ENCODE measurements around the gene MBD6. TPM values are rescaled to one million over a fixed set of nuclear protein-coding genes. Genes with fewer than 3 reads are reported as not detected.

Gene MBD6
- total RNA-seq, 1 experiment from 2014 or later: 1.5 TPM

DNA sequence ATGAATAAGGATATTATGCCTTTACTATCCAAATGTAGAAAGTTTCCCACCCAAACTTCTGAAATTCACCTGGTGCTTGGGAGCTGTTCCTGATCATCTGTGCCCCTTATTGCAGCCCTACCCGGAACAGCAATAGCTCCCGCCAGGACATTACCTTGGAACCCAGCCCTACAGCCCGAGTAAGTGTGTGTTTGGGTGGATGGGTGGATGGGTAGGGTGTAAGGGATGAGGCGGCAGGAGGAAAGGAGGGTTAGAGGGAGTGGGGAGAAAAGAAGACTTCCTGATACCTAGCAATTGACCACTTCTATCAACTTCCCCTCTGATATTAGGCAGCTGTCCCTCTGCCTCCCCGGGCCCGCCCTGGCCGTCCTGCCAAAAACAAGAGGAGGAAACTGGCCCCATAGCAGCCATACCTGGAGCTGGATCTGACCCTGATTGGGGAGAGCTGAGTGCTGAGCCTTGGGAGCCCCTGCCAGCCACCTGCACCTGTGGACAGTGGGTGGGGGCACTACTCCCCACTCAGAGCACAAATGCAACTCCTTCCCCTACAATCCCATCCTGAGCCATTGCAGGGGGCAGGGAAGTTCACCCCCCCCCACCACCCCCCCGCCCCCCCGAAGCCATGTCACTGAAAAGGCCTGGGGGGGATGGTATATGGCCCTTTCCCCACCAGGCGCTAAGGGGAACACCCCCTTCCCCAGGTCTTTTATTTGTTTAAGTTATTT, 6.4 kb downstream of the MBD6 start:
- DNase-seq (ENCODE audit: low spot score): no peak

DNA sequence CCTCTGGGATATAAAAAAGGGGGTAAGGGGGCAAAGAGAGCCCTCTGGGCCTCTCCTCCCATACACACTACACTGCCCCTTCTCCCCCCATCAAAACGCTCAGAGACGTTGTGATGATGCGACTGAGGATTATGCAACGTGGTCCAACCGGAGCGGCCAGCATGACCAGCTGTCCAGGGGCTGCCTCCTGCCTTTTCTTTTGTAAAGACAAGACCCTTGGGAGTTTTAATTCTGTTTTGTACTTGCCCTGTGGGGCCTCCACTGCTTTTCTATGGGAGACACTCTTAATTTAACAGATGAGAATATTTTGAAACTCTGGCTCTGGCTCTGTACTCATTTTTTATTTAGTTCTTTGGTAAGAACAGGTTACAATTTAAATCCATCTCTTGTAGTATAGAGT, 7.2 kb downstream of the MBD6 start:
- no peak for DNase-seq (ENCODE audit: low spot score)

DNA sequence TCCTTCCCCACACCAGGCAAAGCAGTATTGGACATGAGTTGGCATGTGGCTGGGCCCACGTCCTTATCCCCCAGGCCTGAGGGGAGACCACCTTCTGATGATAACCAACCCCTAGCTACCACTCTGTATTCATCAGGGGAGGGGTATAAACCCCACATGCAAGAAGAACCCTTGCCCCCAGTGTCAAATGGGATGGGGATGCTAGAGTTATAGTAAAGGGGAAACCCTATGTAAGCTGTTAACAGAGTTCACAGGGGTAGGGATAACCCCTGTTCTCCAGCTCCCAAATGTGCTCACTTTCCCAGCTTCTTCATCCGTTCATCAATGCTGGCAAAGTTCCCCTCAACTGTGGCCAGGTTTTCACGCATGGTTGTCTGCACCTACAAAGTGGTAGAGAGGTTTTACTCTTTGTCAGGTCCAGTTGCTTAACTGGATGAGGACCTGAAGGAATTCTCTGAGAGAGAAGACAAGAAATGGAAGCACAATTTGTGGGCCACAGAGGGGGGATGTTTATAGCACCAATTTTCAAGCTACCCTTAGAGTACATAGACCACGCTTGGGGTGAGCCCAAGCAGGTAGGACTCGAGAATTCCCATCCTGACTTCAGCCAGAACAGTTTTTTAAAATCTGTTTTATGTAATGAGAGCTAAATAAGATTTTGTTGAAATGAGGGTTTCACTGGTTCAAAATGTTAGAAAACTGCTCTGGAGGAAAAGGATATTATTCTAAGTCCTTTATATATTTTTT, 7.9 kb downstream of the MBD6 start:
- DNase-seq (ENCODE audit: low spot score): no peak

DNA sequence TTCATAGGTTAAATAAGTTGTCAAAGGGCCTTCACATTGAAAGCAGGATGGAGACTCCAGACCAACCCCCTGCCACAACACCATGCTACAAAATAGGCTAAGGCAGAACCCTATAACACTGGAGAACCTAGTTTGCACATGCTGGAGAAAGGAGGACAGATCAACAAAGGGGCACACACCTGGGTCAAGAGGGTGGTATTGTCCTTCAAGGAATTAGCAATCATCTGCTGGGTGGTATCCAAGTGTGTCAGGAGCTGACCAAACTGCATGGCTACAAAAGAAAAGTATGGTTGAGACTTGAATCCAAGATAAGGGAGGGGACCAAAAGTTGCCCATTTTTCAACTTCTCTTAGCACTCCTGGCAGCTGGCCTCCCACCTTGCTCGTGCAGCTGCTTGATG, 9.2 kb downstream of the MBD6 start:
- no peak for DNase-seq (ENCODE audit: low spot score)

DNA sequence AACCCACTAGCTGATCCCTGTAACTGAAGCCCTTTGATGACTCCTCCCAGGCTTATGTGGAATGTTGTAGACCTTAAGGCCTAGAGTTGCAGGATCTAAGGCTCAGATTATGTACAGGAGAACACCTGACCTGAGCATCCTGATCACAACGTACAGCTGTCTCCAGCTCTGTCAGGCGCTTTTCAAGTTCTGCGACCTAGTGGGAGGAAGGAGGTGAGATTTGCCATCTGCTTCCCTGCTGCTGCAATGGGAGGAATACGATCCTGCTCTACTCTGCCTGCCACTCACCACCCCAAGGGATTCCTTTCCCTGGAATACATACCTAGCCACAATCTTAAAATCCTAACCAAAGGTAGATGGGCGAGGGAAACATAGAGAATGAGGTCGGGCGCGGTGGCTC, 10.5 kb downstream of the MBD6 start:
- no peak for DNase-seq (ENCODE audit: low spot score)

DNA sequence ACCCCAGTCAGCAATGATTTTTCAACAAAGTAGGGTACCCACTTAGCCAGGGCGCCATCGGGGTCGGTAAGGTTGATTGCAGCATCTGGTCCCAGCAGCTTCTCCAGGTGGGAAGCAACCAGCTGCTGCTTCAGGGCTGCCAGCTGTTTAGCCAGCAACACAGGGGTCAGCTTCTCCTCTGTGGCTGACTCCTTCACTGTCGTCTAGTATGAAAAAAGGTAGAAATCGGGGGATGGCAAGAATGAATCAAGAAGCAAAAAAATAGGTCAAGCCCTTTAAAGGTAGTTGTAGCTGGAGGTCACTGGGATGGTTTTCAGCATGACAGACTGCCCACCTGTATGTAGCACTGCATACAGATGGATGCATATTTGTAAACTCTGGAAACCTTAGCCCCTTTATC, 11.6 kb downstream of the MBD6 start:
- no peak for DNase-seq (ENCODE audit: low spot score)

DNA sequence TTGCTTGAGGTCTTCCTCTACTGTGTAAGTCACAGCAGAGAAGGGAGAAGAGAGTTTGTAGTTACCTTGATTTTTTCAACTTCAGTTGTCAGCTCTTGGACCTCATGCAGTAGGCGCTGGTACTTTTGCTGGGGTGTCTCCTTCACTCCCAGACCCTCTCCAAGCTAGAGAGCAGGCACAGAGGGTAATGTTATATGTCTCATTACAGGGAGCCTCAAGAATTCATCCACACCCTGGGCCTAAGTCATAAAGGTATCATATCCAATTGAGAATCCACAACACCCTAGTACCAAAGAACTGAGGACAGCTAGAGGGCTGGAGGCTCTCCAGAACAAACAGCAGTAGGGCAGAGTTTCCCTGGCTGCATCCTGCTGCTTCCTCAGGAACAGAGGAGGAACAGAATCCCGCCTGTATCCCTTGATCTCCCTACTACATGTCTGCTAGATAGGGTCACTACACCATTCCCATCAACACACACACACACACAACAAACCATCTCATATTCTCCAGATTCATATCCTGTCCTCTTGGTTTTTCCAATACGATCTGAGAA, 12.4 kb downstream of the MBD6 start:
- DNase-seq (ENCODE audit: low spot score): no peak

DNA sequence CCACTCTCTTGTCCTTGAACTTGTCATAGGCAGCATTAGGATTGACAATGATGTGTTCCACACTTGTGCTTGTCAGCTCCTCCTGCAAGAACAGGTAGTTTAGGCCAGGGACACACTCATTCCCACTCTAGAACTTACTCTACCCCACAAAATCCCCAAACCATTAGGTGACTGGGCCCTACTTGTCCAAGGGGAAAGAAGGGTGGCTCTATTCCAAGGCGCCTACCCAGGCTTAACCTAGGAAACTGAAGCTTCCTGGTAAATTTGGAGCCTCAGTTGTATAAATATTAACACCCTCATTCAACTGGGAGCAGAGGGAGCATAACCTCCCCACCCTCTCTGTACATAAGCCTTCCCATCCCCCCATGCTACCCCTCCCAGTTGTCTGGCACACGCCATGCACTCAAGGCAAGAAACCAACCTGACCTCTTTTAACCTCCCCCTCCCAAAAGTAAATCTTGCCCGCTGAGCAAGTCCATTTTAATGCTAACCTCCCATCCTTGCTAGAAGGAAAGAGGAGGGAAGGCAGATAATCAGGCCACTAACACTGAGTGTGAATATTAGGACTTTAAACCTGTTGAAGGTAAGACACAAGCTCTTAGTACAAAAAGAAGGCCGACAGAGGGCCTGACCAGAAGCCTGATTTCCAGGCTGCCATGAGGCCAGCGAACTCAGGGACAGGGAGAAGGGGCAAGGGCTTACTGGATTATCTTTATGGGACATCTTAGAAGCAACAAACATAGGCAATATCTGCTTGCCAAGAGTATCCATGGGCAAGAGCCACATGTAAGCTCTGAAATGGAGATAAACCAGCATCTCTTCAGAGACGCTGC, 13.4 kb downstream of the MBD6 start:
- no peak for DNase-seq (ENCODE audit: low spot score)

DNA sequence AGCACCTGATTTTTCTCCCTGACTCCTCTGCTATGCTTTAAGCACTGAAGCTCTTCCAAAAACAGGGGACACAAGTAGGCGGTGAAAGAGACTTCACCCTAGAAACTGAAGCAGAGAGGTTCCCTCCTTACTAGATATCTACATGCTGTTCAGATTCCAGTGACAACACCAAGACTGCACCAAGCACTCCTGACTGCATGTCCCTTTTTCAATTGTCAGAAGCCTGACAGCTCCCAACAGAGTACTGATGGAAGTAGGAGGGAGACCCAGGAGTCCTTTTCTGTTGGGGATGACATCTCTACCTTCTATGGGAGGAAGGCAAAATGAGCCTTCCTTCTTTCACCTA, 13.9 kb downstream of the MBD6 start:
- DNase-seq (ENCODE audit: low spot score): no peak

DNA sequence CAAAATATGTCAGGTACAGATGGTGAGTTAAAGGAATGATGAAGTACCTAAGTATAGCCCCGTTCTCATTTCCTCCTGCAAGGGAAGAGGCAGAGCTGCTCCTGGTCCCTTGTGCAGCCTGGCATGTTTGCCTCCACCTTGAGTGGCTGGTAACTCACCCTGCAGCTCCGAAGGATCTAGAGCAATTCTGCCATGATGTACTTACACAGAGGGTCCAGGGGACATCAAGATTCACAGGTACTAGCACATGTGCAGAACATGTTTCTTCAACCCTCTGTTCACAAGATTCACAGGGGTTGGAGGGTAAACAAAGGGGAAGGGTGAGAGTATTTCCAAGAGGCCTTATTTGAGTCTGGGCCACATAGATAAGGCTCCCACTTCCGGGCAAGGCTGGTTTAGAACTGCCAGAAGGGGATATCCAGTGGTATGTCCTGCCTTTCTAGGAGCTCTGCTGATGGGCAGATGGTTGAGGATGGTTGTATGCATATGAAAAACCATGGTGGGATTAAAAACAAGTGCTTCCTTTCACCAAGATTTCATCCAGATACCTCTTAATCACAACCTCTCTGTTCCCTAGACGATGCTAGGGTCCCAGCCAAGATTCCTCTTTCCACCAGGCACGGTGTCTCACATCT, 16.6 kb downstream of the MBD6 start:
- DNase-seq (ENCODE audit: low spot score): no peak

DNA sequence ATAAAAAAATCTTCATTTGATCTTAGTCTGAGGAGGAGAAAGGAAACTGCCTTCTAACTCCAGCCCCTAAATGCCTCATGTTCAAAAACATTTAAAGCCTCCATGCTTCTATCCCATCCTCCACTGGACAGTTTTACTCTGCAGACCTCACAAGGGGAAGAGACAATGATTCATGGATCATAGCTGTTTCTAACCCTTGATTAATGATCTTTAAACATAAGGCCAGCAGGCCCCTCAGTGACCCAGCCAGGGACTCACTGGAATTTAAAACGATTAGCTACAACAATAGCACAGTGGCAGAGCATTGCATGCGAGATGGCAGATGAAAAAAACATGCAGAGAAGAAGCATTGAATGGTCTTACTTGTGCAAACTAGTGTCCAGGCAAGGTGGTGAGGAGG, 18.4 kb downstream of the MBD6 start:
- no peak for DNase-seq (ENCODE audit: low spot score)

DNA sequence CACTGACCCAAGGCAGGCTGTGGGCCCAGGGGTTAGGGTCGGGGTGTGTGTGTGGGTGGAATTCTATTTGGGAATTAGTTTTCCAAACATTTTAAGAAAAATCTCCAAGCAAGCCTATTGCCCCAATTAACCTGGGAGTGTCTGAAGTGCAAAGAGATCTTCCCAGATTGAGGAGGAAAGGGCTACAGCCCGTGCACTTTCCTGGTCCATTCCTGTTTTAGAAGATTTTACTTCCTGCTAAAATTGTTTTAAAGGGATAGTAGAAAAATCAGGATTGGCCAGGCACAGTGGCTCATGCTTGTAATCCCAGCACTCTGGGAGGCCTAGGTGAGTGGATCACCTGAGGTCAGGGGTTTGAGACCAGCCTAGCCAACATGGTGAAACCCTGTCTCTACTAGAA, 19.1 kb downstream of the MBD6 start:
- no peak for DNase-seq (ENCODE audit: low spot score)

DNA sequence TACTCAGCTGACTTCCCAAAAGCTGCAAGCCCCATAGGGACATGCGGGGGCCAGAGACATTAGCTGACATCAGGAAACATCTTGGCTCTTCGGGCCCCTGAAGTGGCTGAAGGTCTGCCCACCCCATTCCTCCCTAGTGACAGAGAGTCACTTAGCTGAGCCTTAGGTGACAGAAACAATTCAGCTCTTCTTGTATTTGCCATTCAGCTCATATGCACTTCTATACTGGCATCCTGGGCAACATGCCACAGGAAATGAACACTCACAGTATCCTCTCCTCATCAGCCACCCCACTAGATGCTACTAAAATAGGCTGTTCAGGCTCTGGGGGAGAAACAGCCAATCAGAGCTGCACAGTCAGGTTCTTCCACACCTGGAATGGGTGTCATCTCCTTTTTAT, 21.0 kb downstream of the MBD6 start:
- no peak for DNase-seq (ENCODE audit: low spot score)

DNA sequence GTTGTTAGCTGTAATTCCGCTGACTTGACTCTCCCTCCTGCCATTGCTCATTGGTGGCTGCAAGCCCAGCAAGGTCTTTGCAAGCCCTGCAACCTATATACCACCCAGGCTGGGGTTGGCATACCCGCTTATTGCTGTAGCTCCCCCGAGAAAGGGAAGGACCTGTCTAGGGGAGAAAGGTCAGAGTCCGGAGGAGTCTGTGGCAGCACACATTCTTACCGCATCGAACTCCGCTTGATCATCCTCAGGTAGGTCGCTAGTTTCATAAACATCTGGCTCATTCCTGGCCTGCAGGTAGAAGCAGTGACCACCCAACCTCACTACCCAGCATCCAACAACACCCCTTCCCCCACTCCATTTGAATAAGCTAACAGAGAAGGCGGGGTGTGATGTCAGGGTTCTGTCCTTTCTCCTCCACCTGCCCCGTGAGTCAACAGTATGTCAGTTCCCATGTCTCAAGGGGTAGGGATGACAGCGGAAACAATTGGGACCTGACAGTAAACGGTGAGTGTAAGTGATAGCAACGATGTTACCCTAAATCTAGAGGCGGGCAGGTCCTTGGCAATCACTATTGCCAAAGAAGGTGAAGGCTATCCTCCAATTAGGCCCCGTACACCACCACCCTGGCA, 23.3 kb downstream of the MBD6 start:
- no peak for DNase-seq (ENCODE audit: low spot score)

DNA sequence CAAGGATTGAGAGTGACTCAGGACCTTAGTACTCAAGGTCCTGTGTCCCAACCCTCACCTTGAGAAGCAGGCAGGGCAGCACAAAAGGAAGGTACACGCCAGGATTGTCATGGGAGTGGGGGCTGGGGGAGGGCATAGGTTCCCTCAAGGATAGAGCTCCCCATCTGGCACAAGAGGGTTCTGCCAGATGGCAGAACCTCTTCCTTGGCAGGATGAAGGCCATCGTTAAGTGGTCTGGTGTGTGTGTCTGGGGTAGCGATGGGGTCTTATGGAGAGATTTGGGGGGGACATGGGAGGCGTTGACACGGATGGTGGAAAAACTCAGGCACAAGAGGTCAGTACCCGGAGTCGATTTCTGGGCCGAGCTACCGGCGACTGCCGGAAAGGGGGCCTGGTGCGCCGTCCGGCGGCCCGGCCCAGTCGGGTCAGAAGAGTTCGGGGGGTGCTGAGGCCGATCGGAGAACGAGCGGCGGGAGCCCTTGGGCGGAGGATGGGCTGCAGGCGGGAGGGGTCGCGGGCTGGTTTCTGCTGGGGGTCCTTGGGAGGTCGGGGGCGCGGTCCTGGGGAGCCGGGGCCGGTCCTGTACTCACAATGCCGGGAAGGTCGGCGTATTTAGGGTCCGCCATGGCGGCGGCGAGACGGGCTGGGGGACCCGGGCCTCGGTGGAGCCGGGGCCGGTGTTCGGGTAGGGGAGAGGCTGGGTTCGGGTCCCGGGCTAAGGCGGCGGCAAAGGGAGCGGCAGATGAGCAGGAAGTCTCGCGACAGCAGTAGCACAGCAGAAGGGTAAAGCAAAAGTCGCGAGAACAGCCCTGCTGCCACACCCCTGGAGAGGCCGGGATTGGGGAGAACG, 24.0 kb downstream of the MBD6 start, which contains the start of gene DCTN2:
Gene DCTN2 (minus strand): TSS at position 755 of the 850 bp plus-strand sequence. CDS start 129 bp downstream, at position 626.
- peak; percentile 91 for DNase-seq (ENCODE audit: low spot score)

DNA sequence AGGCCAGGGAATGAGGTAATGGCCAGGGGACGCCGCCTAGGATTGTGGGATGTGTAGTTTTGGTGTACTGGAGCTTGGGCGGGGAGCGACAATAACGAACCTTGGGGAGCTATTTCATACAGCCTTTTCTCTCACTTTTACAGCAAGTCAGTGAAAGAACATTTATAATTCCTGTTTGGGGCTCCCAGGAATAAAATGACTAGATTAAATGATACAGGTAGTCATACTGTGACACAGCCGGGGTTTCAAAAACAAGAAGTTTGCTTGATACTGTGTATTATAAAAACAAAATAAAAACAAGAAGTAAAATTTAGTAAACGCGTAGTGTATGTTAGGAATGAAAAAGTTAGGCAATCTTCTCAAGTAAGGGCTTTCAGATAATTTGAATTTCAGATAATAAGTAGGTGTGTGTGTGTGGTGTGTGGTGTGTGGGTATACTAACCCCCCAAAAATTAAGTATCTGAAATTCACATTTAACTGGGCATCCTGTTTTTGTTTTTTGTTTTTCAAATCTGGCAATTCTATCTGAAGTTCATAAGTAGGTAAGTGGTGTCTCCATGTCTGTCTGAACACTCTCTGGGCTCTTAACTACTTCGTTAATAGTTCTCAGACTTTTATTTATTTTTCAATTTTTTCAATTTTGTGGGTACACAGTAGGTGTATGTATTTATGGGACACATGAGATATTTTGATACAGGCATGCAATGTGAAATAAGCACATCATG, 24.8 kb downstream of the MBD6 start:
- no peak for DNase-seq (ENCODE audit: low spot score)

DNA sequence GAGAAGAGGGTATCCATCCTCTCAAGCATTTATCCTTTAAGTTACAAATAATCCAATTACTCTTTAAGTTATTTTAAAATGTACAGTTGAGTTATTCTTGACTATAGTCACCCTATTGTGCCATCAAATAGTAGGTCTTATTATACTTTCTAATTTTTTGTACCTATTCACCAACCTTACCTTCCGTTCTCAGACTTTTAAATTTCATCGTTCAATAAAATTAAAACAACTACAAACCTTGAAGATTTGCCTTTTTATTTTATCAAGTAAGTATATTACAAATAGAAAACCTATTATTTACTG, 25.3 kb downstream of the MBD6 start:
- no peak for DNase-seq (ENCODE audit: low spot score)

DNA sequence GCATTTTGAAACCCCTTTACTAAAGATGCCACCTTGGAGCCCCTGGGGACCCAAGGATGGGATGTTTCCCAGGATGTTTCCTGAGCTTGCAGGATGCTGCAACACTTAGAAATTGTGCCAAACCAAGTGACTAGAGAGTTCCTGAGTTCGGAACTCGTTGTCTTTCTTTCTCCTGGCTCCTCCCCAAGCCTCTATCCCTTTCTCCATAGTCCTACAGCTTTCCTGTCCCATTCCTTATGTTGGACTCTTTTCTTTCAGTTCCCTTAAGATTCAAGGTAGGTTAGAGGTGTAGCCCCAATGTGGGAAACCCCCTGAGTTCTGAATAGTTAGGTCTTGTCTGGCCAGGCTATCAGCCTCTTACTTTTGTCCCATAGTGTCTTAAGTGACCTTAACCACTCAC, 25.9 kb downstream of the MBD6 start:
- DNase-seq (ENCODE audit: low spot score): no peak

DNA sequence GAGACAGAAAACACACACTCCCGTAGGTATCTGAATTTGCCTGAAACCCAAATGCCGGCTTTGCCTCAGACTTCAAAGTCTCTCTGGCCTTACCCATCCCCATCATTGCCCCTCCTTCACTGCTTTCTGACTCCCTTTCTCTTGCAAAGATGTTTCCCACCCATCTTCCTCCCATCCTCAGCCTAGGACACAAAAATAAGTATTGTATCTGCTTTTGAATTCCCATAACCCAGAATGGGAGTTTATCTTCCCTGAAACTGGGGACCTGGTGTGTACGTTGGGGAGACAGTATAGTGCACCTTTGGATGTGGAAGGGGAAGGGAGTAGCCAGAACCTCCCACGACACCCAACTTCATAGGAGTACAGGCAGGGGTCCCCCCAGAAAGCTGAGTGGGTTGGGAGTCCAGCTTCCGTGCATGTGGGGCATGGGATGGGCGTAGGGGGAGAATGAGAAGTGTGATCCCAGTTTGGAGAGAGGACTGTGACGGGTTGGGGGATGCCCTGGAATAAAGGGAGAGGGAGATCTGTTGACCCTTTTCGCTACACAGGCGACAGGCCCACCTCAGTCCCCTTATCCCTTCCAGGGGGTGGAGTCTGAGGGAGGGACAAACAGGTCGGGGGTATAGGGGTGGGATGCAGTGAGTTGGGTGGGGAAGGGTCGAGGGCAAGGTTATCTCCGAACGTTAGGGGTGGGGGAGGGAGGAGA, 26.7 kb downstream of the MBD6 start:
- no peak for DNase-seq (ENCODE audit: low spot score)

All from H4 (cell line).